Measurements from ENCODE around the gene FUBP3.

DNA sequence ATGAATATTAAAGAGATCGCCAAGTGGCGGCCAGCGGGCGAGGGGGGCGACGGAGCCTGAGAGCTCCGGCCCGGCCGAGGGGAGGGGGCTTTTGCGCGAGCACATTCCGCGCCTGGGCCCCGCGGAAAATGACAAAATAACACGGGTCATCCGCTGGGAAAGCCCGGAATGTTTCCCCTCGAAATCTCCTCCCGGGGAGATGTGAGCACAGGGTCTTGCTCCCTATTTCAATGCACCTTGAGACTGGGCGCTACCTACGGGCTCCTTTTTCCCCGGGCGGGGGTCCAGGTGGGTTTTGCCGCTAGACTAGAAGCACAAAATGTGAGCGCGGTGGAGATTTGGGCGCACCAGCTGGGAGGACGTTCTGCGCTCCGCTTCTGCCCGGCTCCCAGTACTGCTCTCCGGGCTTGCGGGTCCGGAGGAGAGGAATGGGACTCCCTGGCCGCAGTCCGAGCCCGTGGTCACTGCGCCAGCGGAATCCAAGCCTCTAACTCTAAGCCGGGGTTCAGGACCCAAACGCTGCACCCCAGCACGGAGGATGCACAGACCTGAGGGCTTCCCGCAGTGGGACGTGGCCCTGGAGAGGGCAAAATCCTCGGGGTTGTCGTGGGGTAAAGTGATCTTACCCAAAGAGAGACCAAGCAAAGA lies 82.2 kb downstream of the FUBP3 start:
- no peak for TF ChIP-seq POLR2A (IDR thresholded peaks at IDR 0.05)
- TF ChIP-seq, protein P1, sequence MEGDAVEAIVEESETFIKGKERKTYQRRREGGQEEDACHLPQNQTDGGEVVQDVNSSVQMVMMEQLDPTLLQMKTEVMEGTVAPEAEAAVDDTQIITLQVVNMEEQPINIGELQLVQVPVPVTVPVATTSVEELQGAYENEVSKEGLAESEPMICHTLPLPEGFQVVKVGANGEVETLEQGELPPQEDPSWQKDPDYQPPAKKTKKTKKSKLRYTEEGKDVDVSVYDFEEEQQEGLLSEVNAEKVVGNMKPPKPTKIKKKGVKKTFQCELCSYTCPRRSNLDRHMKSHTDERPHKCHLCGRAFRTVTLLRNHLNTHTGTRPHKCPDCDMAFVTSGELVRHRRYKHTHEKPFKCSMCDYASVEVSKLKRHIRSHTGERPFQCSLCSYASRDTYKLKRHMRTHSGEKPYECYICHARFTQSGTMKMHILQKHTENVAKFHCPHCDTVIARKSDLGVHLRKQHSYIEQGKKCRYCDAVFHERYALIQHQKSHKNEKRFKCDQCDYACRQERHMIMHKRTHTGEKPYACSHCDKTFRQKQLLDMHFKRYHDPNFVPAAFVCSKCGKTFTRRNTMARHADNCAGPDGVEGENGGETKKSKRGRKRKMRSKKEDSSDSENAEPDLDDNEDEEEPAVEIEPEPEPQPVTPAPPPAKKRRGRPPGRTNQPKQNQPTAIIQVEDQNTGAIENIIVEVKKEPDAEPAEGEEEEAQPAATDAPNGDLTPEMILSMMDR (IDR thresholded peaks at IDR 0.05 in 8 of 11, conservative IDR thresholded peaks at IDR 0.05 in 3 of 11) = no peak
